HS-5 (cell line): Measurements from ENCODE around the gene VDAC2.

Experiments used
- DNase-seq: peaks from one replicate; pipeline ENCODE4 v3.0.0-alpha.2; 2012; ENCODE audit warnings: low read depth

VDAC2 gene

DNA sequence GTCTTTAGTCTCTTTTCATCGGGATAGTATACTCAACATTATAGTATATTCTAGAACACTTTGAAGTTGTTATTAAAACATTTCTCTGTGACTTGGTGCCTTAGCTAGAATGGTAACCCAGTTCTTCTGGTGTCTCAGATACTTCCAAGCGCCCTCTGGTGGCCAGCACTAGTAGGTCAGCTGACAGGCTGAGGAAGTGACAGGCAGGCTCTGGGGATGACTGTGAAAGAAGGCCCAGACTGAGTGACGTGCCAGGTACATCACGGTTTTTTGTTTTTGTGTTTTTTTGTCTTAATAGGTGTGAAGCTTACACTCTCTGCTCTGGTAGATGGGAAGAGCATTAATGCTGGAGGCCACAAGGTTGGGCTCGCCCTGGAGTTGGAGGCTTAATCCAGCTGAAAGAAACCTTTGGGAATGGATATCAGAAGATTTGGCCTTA lies 20.0 kb downstream of the VDAC2 start:
- DNase-seq: peak; percentile 65

DNA sequence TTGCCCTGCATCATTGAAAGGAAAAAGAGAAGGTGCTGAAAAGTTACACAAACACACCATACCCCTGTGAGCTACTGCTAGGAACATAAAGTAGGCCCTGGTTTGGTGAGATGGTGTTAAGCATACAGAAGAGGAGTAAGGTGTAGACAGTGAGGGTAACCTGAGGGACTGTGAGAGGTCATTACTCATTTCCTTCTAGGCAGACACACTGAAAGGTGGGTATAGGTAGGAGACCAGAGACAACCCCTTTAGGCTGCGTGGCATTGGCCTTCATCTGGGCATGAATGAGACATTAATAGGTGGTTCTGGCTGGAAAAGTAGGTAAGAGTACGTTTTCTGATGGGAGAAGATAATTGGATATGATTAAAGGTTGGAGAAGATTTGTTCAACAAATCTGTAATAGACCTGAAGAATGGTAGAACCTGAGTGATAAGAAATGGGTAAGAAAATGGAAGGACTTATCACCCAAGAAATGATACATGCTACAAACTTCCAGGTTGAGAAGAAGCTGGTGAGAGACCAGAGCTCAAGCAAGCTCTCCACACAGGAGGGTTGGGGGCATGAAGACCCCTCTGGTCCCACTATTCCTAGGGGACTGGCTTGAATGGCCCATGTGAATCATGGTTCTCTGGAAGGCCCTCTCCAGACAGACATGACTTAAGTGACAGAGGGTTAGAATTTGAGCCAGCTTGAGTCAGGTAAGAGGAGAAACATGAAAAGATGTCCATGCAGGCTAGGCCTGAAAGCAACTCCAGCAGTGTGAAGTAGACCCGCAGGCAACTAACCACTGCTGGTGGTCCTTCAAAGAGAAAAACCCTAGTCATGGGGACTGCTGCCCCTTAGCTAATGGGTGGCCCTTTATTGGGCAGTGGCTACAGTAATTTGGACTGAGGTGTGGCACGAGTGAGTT lies 21.3 kb downstream of the VDAC2 start:
- DNase-seq: no peak

DNA sequence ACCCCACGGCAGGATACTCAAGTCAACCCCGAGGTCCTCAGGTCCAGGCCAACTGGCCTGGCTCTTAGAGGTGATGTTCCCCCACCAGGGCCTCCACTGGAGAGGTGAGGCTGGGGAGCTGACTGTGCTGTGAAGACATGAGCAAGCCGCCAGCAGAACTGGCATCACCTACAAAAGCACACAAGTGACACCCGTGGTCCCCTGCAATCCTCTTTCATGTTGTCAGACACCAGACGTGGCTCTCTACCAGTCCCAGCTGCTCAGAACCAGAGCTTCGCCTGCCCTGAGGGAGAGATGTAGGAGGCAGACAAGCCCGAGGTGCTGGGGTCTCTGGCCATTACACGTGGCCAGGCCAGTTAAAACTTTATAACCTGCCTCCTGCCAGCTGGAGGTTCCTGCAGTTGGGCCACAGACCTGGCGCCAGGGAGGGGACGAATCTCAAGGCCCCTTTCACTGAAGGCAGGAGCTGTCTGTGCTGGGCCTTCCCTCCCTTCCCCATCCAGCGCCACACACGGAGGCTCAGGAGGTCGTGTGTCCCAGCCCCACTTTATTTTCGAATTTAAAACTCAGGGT lies 22.9 kb downstream of the VDAC2 start:
- DNase-seq: no peak

DNA sequence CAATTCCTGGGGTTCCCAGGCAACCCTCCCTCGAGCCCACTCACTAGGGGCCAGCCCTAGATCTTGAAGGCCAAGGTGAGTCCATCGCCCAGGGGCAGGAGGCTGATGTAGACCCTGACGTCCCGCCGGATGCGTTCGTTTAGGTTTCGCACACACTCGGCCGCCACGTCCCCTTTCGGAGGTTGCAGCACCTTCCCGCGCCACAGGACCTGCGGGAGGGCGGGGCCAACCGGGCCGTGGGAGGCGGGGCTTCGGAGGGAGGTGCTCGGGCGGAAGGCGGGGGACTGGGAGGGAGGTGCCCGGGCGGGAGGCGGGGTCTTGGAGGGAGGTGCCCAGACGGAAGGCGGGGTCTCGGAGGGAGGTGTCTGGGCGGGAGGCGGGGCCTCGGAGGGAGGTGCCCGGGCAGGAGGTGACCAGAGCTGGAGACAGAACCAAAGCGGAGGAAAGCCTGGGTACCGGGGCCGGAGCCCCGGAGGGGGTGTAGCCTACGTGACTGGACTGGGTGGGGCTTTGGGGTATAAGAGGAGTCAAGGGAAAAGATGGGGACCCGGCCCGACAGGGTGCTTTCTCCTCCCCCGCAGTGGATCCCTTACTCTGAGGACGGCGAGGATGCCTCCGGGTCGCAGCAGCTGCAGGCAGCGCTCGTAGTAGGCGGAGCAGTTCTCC lies 23.6 kb downstream of the VDAC2 start:
- DNase-seq: peak; percentile 69

DNA sequence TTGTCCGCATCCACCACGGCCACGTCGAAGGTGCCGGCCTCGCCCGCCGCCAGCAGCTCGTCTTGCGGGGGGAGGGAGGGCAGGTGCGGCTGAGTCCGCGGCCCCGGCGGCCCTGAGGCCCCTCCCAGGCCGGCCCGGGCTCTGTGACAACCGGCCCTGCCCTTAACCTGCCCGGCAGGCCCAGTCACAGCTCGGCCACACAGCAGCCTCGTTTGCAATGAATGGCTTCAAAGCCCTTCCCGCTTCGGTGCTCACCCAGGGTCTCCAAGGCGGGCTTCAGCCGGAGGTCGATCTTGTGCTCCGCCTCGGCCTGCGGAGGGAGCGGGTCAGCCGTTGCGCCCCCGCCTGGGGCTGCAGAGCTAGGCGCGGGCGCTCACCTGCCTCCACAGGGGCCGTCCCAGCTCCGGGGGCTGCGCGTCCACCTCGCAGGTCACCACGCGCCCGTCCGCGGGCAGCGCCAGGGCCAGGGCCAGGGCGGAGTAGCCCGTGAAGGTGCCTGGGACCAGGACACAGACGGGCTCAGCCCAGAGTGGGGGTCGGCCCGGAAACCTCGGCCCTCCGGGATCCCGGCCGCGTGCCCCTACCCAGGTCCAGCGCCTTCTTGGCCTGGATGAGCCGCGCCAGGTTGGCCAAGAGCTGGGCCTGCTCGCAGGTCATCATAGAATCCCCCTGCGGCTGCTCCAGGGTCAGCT lies 24.2 kb downstream of the VDAC2 start:
- no peak for DNase-seq

DNA sequence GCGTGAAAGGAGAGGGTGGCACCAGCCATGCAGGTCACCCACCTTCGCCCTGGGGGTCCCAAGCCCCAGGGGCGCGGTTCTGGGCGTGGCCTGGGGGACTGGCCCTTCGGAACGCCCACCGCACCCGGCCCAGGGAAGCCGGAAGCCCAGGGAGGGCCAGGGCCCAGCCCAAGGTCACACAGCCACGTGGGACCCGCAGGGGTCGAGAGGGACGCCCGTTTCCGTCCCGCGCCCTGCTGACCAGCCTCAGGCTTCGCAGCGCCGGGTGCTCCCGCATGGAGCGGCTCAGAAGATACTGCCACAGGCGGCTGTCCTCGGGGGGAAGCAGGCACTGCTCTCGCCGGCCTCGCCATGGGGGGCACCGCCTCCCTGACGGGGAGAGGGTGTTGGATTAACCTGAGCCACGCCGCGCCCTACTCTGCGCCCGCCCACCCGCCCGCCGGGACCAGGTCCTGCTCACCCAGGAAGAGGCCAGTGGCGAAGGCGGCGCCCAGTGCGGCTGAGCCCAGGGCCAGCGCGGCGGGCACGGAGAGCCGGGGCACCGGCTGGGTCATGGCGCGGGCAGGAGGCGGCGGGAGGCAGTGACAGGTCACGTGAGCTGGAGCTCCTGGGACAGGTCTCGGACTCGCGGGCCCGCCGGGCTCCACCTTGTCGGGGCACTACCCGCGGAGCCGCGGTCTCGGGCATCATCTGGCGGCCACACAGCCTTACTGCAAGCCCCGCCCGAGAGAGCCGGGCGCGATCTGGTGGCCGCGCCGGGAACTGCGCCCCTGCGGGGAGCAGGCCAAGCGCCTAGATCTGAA lies 25.0 kb downstream of the VDAC2 start, which contains the start of gene COMTD1:
COMTD1 (minus strand) TSS at position 583 of the 803 bp plus-strand sequence; CDS start at position 554, 29 bp downstream.
- peak; percentile 70 for DNase-seq

DNA sequence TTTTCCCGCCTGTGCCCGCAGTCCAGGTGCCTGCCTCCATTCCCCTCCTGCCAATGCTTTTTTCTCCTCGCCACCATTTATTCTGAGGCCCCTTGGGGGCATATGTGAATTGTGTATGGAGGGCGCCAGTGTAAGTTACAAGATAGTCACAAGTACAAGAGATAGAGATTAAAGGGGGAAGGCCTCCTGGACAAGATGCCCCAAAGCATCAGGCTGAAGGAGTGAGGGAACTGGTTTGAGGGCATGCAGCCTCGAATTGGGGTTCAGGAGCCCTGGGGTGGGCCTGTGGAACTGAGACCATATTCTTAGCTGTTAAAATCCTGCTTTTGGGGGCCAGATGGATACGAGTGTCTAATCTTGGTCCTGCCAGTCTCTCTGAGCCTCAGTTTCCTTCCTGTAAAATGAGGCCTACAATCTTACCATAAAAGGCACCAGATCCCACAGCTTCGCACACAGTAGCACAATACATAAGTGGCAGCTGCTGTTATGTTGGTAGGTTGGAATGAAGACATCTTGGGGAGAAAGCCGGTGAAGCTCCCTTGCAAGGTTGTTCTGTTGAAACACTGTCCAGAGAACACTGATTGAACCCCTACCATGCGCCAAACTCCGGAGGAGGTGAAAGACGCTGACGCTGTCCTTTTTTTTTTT lies 25.7 kb downstream of the VDAC2 start:
- DNase-seq: no peak

DNA sequence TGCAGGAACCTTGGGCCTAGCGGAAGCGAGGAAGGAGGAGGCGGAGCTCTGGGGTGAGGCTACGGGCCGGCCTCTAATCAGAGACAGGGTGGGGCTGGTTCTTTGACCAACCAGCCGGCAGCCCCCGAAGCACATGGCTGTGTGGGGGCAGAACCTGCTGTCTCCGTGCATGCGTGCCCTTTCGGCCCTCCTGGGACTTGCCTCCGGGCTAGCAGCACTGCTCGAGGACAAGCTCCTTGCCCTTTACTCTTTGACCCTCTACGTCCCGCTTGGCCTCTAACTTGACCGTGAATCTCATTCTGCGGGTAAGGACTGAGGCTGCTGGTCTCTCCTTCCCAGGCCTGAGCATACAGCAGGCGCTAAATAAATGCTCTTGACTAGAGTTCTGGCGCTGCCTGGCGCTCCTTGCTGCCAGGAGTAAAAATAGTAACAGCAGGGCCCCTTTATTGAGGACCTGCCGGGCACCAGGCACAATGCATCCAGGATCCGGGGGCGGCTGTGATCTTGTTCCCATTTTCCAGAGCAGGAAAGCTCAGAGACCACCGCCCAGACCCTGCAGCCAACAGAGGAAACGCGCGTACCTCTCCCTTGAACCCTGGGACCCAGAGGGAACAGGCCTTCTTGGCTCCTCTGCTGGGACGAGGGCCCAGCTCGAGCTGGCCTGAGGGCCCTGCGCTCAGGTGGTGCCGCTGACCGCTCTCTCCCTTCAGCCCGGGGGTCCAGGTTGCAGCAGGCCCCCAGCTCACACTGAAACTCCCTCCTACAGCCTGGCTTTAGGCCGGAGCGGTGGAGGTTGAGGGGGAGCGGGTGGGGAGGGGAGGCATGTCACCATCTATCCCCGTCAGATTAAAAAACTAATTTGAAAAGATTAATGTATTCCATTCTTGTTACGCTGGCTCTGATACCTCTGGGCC lies 27.8 kb downstream of the VDAC2 start:
- DNase-seq: no peak

DNA sequence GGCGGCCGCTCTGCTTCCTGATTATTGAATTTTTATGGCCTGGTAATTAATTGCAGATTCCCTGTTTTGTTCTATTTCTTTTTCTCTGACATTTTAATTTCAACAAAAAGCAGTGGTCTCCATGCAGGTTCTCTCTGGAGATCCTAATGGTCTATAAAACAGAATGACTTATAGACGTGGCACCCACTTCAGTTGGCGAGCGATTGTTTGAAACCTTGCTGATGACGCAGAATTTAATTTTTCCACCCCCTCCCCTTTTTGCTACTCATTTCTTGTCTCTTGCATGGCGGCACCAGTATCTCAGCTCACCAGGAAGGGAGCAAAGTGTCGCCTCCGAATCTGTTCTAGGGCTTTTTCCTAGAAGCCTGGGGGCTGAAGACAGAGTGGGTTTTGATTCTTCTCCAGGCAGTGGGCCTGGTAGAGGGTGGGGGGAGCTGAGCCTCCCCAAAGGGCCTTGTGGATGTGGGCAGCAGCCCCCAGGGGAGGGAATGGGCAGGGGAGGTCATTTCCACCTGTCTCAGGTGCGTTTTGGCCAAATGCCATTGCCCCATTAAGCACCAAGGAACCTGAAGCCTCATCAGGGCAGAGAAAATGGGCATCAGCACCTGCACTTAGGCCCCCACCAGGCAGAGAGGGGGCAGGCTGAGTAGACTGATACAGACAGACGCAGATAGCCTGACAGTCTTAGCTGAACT lies 28.6 kb downstream of the VDAC2 start:
- no peak for DNase-seq

DNA sequence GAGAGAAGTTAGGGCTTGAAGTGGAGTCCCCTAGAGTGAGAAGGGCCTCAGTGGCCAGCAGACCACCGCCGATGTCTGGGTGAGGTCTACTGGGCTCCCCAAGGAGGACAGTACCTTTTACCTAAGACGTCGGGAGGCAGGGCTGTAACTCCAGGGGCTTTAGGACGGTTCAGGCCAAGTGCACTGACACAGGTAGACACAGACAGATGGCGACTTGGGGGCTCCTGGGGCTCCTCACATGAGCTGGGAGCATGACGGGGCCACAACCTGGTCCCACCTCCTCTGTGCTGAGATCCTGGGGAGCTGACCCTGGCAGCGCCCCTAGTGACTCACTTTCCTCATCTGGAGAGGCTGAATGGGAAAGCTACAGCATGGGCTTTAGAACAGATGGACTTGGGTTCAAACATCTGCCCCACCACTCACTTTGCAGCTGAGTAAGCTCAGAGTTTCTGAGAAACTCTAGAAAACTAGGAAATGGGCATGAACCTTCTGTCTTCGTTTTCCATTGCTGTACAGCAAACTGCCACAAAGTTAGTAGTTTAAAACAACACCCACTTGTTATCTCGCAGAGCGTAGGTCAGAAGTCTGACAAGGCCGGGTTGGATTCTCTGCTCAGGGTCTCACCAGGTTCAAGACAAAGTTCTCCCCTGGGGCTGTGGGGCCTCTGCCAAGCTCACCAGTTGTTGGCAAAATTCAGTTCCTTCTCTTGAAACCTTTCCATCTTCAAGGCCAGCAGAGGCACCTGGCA lies 29.9 kb downstream of the VDAC2 start:
- no peak for DNase-seq

DNA sequence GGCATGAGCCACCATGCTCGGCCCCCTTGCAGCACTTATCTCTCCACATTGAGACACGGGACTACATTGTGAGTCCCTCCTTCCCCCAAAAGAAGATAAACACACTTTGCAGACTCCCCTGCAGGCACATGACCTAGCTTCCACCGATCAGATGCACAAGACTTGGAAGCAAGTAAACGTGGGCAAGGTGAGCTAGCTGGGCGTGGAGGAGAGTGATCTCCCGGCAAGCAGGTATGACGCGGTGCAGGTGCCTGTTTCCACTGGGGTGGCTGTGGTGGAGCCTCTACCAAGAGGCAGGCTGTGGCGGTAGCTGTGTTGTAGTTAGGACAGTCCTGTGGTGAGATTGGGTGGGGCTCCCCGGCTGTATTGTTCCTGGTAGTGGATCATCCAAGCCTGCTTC lies 32.8 kb downstream of the VDAC2 start:
- DNase-seq: no peak

DNA sequence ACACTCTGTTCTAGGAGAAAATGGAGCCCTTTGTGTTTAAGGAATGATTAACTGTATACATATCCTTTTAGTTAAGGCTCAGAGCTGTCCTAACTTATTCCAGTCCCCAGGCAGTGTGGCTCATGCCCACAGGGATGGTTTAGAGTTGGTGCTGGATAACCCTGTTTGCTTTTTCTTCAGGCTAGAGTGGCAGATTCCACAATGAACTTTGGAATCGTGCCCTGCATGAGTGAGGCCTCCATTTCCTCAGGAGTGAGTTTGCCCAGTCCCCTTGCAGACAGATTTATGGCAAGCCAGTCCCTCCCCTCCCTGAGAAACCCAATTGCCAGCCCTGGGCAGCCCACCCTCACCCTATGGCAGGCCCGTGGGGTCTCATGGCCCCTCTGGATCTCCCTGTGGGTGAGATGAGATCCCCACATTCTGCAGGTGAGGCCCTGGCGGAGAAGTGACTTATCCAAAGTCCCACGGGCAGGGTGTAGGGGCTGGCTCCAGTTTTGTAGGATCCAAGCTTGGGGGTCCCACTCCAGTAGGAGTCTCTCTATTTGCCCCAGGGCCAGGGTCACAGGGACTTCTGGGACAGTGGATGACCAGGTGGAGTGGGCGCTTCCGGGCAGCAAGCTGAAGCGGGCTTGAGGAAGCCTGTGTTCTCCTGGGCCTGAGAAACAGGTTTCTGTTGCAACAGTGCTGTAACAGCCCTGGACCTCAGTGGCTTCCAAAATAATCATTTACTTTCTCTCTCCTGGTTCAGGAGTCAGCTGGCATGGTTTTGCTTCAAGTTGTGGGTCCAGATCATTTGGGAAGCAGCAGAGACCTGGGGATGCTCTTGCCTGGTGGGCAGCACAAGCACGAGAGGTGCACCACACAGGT lies 34.1 kb downstream of the VDAC2 start:
- no peak for DNase-seq

DNA sequence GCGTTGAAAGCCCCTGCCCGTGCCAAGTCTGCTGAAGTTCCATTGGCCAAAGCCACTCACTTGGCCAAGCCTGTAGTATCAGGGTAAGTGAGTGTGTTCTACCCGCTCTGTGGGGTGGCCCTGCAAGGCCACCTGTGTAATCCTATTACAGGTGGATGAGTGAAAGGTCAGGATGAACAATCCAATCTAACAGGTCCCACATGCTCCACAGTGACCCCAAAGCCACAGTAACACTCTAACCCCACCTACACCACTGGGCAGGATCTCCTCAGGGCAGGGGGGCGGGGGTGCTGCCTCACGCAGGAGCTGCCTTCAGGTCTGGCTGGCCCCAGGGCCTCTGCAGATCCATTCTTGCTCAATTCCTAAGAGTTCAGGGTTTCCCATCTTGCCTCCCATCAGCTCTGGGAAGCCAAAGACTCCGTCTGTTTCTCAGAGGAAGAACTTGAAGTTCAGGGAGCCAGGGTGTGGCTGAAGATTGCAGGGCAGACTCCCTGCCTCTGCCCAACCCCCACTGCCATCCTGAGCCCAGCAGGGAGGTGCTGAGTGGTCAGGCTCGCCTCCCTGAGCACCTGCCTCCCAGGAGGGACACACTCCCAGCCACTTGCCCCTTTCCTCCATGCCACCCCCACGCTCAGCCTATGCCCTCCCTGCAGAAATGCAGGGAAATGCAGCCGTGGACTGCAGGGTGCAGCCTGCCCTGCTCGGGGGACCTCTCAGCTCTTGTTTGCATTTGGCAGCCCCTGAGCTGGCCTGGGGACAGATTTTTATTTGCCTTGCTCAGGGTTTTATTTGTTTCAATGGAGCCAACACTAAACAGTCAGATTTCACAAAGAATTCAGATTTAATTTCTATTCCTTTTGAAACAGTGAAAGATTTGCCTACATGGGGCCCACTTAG lies 35.0 kb downstream of the VDAC2 start:
- DNase-seq: no peak

DNA sequence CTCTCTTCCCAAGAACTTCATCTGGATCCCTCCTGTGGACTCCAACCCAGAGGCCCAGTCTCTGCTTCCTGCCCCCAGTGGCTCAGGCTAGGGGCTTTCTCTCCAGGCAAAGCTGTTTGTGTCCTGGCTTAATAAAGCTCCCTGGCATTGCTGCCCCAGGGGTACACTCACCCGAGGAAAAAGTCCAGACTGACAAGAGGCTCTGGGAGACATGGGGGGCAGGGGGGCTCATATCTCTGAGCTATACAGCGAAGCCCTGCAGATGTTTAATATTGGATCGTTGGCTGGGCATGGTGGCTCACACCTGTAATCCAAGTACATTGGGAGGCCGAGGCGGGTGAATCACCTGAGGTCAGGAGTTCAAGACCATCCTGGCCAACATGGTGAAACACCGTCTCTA lies 35.9 kb downstream of the VDAC2 start:
- no peak for DNase-seq

DNA sequence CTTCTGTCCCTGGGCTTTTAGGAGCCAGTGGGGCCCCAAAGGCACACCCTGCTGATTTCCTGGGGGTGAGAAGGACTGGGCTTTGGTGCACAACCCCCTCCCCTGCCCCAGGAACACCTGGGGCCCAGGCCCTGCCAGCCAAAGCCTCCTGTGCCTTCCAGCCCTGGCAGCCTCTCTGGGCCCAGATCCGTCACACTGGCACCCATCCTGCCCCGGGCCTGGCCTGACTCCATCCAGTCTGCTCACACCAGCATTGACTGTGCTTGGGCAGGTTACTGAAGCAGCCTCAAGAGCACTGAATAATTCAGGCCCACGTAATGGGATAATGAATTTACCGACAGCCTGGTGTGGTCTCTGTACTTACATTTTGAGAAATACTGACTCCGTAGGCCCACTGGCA lies 37.2 kb downstream of the VDAC2 start:
- DNase-seq: no peak

DNA sequence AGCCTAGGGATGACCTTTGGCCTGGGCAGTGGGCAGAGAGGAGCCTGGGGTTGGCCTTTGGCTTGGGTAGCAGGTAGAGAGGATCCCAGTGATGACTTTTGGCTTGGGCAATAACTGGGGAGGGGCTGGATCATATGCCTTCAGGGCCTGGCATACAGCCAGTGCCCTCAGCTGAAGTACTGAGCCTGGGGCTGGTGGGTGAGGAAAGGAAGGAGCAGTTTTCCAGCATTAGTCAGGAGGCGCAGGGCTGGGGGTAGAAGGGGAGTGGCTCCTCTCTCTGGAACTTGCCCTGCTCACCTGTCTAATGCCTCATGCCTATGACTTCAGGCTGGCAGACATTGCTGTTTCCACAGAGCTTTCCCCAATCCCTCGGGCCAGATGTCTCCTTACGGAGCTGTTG lies 40.3 kb downstream of the VDAC2 start:
- DNase-seq: no peak
